ENCODE data around the gene GPC5. TPM values are rescaled to one million over a fixed set of nuclear protein-coding genes. Genes with fewer than 3 reads are reported as not detected.

The GPC5 gene
- total and polyA plus RNA-seq, 2 donors (not counting 3 experiments of a cell fraction or from before 2014, with no cell fraction given), result 0.59 to 0.97 TPM

- Histone ChIP-seq H3K9me3 (replicated peaks; ENCODE audit: control insufficient read depth, insufficient read depth, low read length) (no peaks in the 10 kb centered on the region), H2AFZ (ENCODE audit: low read depth, low read length) (no peak overlapping the region), H3K4me3 (replicated peaks in 1 of 3; ENCODE audit: insufficient read depth in 1 of 3, low read depth in 1 of 3, low read length in 3 of 3) (no peak overlapping the region), H3K4me2 (ENCODE audit: insufficient read depth, low read length) (no peak overlapping the region), H3K36me3 (ENCODE audit: control insufficient read depth in 2 of 2, extremely low read depth in 1 of 2, insufficient read depth in 2 of 2, low read length in 2 of 2) (peaks cover 9 to 64% of the 10 kb centered on the region in 2 experiments), H3K9ac (replicated peaks; ENCODE audit: extremely low read depth, insufficient read depth, low read length) (no peak overlapping the region), H3K27me3 (ENCODE audit: control insufficient read depth in 2 of 2, insufficient read depth in 2 of 2, low read length in 2 of 2) (no peaks in the 10 kb centered on the region), H3K79me2 (ENCODE audit: control insufficient read depth, insufficient read depth, low read length) (peaks cover 46% of the 10 kb centered on the region), H4K20me1 (replicated peaks; ENCODE audit: control insufficient read depth, extremely low read depth, insufficient read depth, low read length) (peaks cover 24% of the 10 kb centered on the region), H3K9me1 (replicated peaks; ENCODE audit: control insufficient read depth, extremely low read depth, insufficient read depth, low read length) (no peaks in the 10 kb centered on the region), H3K27ac (ENCODE audit: insufficient read depth, low read depth, low read length) (no peak overlapping the region), H3K4me1 (ENCODE audit: control insufficient read depth, extremely low read depth, insufficient read depth, low read length) (peaks cover 18% of the 10 kb centered on the region)
- TF ChIP-seq MYC (IDR thresholded peaks at IDR 0.05; ENCODE audit: low read depth, low read length) (no peak), GATA2 (IDR thresholded peaks at IDR 0.05; ENCODE audit: insufficient read depth, insufficient read length, low read depth, low read length) (no peak), MAX (IDR thresholded peaks at IDR 0.05; ENCODE audit: insufficient read depth, insufficient read length) (no peak), POLR2A (IDR thresholded peaks at IDR 0.05; ENCODE audit: low read depth, low read length) (no peak), FOS (IDR thresholded peaks at IDR 0.05; ENCODE audit: borderline replicate concordance, insufficient read depth, low read length) (no peak)
- DNase-seq (ENCODE audit: low read depth, low spot score) (no peak), FAIRE-seq (no peak)
- intact Hi-C loops (cut with micrococcal nuclease), result no loop called here
- dilution Hi-C loops (cut with MboI; ENCODE audit: extremely low pct_ligation_motif_present, low sequenced_read_pairs), result no loop called here
- POLR2A ChIA-PET, result no interaction called here
- BruUV-seq (replicated peaks), result no TSS peak
- CTCF ChIA-PET, result no interaction called here
Observed at GRCh38 chr13:91353494-91353893, 44.9 kb upstream of the GPC5 start.

- Histone ChIP-seq H3K27me3 (ENCODE audit: control insufficient read depth in 2 of 2, insufficient read depth in 2 of 2, low read length in 2 of 2) (no peaks in the 10 kb centered on the region), H3K4me2 (ENCODE audit: insufficient read depth, low read length) (no peak overlapping the region), H3K27ac (ENCODE audit: insufficient read depth, low read depth, low read length) (no peak overlapping the region), H3K4me3 (replicated peaks in 1 of 3; ENCODE audit: insufficient read depth in 1 of 3, low read depth in 1 of 3, low read length in 3 of 3) (no peak overlapping the region), H3K9ac (replicated peaks; ENCODE audit: extremely low read depth, insufficient read depth, low read length) (no peak overlapping the region), H3K4me1 (ENCODE audit: control insufficient read depth, extremely low read depth, insufficient read depth, low read length) (peaks cover 9% of the 10 kb centered on the region), H3K9me1 (replicated peaks; ENCODE audit: control insufficient read depth, extremely low read depth, insufficient read depth, low read length) (peaks cover 2% of the 10 kb centered on the region), H3K36me3 (ENCODE audit: control insufficient read depth in 2 of 2, extremely low read depth in 1 of 2, insufficient read depth in 2 of 2, low read length in 2 of 2) (peaks cover 9 to 60% of the 10 kb centered on the region in 2 experiments), H2AFZ (ENCODE audit: low read depth, low read length) (no peak overlapping the region), H4K20me1 (replicated peaks; ENCODE audit: control insufficient read depth, extremely low read depth, insufficient read depth, low read length) (peaks cover 19% of the 10 kb centered on the region), H3K79me2 (ENCODE audit: control insufficient read depth, insufficient read depth, low read length) (peaks cover 30% of the 10 kb centered on the region), H3K9me3 (replicated peaks; ENCODE audit: control insufficient read depth, insufficient read depth, low read length) (no peaks in the 10 kb centered on the region)
- DNase-seq (ENCODE audit: low read depth, low spot score), result no peak
- intact Hi-C loops (cut with micrococcal nuclease), result no loop called here
- ChIA-PET CTCF (no interaction called here), POLR2A (no interaction called here)
- dilution Hi-C loops (cut with MboI; ENCODE audit: extremely low pct_ligation_motif_present, low sequenced_read_pairs), result no loop called here
- TF ChIP-seq JUN (IDR thresholded peaks at IDR 0.05; ENCODE audit: borderline replicate concordance, insufficient read depth, insufficient read length, low read depth) (no peak), GATA2 (IDR thresholded peaks at IDR 0.05; ENCODE audit: insufficient read depth, insufficient read length, low read depth, low read length) (no peak), EZH2 (IDR thresholded peaks at IDR 0.05; ENCODE audit: borderline replicate concordance, low read depth, low read length, severe bottlenecking) (no peak), MYC (IDR thresholded peaks at IDR 0.05; ENCODE audit: low read depth, low read length) (no peak), FOS (IDR thresholded peaks at IDR 0.05; ENCODE audit: borderline replicate concordance, insufficient read depth, low read length) (no peak), POLR2AphosphoS5 (IDR thresholded peaks at IDR 0.05; ENCODE audit: insufficient read depth, low read depth, low read length) (no peak), CTCF (IDR thresholded peaks at IDR 0.05; ENCODE audit: extremely low read depth in 1 of 2, insufficient read depth in 1 of 2, low read depth in 1 of 2, low read length in 2 of 2) (no peak), POLR2A (IDR thresholded peaks at IDR 0.05; ENCODE audit: low read depth, low read length) (no peak), MAX (IDR thresholded peaks at IDR 0.05; ENCODE audit: insufficient read depth, insufficient read length) (no peak)
- FAIRE-seq, result no peak
- BruUV-seq (replicated peaks), result no TSS peak
Observed at GRCh38 chr13:91355099-91355825, 43.2 kb upstream of the GPC5 start.

Measured in endothelial cell of umbilical vein (primary cell).